Measurements from ENCODE around the gene SPINT4.
A peak's percentile ranks its signal among the peaks of the same experiment; 100 is the strongest.
"Not testable (repeated sequence)": the region's sequence is repeated elsewhere in the genome, so short reads cannot be mapped to it uniquely, and the experiment has no call there.

Gene SPINT4

DNA sequence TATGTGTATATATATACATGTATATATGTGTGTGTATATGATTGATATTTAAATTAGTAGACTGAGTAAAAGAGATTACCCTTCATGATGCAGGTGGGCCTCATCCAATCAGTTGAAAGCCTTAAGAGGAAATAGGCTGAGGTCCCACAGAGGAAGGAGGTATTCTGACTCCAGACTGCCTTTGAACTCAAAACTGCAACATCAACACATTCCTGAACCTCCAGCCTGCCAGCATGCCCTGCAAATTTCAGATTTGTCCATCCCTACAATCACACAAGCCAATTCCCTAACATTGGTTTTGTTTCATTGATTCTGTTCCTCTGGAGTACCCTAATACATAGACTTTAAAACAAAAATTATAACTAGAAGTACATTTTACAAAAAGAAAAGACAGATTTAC lies 22.9 kb downstream of the SPINT4 start:
- no peak for DNase-seq (ENCODE audit: low spot score)
- no peak for TF ChIP-seq CTCF (IDR thresholded peaks at IDR 0.05; ENCODE audit: extremely low read depth, missing control alignments)

GRCh38 chr20:45751721-45752120 lies 29.6 kb downstream of the SPINT4 start:
- TF ChIP-seq CTCF (IDR thresholded peaks at IDR 0.05; ENCODE audit: extremely low read depth, missing control alignments): no peak
- no peak for DNase-seq (ENCODE audit: low spot score)

DNA sequence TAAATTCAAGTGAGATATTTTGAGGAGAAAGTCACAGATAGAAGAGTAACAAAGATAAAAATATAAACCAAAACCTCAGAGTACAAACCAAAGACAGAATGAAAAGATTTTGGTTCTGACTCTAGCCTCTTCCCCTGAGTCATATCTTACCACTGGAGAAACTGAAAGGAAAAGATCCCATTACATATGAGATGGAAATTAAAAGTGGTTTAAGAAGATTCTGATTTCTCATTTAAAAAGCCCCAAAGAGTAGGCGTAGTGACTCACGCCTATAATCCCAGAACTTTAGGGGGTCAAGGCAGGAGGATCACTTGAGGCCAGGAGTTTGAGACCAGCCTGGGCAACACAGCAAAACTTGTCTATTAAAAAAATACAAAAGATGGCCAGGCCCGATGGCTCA lies 30.6 kb downstream of the SPINT4 start:
- DNase-seq (ENCODE audit: low spot score): peak; percentile 30
- TF ChIP-seq CTCF (IDR thresholded peaks at IDR 0.05; ENCODE audit: extremely low read depth, missing control alignments): no peak

- no peak for DNase-seq (ENCODE audit: low spot score)
- no peak for TF ChIP-seq CTCF (IDR thresholded peaks at IDR 0.05; ENCODE audit: extremely low read depth, missing control alignments)
Measured at GRCh38 chr20:45758096-45758495, 35.9 kb downstream of the SPINT4 start.

DNA sequence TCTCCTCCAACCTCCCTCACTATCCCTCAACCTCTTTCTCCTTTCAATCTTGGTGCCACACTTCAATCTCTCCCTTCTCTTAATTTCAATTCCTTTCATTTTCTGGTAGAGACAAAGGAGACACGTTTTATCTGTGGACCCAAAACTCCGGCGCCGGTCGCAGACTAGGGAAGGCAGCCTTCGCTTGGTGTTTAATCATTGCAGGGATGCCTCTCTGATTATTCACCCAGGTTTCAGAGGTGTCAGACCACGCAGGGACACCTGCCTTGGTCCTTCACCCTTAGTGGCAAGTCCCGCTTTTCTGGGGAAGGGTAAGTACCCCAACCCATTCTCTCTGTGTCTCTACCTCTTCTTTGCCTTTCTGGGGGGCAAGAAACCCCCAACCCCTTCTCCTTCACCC lies 37.8 kb downstream of the SPINT4 start:
- not testable (repeated sequence) for DNase-seq (ENCODE audit: low spot score)

DNA sequence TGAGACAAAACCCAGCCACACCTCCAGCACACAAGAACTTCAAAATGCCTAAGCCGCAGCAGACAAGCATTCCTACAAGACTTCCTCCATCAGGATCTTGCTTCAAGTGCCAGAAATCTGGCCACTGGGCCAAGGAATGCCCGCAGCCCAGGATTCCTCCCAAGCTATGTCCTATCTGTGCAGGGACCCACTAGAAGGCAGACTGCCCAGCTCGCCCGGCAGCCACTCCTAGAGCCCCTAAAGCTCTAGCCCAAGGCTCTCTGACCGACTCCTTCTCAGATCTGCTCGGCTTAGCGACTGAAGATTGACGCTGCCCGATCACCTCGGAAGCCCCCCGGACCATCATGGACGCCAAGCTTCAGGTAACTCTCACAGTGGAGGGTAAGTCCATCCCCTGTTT lies 39.8 kb downstream of the SPINT4 start:
- DNase-seq (ENCODE audit: low spot score): not testable (repeated sequence)

DNA sequence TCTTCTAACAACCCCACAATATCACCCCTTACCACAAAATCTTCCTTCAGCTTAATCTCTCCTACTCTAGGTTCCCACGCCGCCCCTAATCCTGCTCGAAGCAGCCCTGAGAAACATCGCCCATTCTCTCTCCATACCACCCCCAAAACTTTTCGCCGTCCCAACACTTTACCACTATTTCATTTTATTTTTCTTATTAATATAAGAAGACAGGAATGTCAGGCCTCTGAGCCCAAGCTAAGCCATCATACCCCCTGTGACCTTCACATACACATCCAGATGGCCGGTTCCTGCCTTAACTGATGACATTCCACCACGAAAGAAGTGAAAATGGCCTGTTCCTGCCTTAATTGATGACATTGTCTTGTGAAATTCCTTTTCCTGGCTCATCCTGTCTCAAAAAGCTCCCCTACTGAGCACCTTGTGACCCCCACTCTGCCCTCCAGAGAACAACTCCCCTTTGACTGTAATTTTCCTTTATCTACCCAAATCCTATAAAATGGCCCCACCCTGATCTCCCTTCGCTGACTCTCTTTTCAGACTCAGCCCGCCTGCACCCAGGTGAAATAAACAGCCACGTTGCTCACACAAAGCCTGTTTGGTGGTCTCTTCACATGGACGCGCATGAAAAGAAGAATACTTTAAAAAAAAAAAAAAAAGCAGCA lies 42.6 kb downstream of the SPINT4 start:
- not testable (repeated sequence) for DNase-seq (ENCODE audit: low spot score)

GRCh38 chr20:45765307-45765875 lies 43.2 kb downstream of the SPINT4 start:
- TF ChIP-seq CTCF (IDR thresholded peaks at IDR 0.05; ENCODE audit: extremely low read depth, missing control alignments): no peak
- DNase-seq (ENCODE audit: low spot score): no peak

DNA sequence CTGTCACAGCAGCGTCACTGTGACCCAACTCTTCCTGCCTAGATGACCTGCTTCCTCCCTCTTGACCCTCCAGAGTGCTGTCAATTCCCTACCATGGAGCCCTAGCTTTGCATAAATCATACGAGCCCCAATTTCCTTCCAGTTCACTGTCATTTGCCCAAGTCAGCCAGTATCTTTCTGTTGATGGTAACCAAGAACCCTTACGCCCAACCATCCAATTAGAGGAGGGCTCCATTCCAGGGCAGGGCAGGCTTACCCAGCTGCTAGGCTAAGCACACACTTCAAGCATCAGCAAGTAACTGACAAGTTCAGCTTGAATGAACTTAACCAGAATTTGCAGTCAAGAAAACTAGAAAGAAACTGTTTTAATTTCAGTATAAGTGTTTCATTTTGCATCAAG lies 43.8 kb downstream of the SPINT4 start:
- no peak for TF ChIP-seq CTCF (IDR thresholded peaks at IDR 0.05; ENCODE audit: extremely low read depth, missing control alignments)

More for the DNA sequence above, 43.8 kb downstream of the SPINT4 start:
- no peak for DNase-seq (ENCODE audit: low spot score)

All from GM20000 (cell line).